ENCODE measurements around the gene ABHD1.
"Not testable (repeated sequence)": the region's sequence is repeated elsewhere in the genome, so short reads cannot be mapped to it uniquely, and the experiment has no call there.

The ABHD1 gene

GRCh38 chr2:27110603-27111352 is 12.8 kb upstream of the ABHD1 start:
- not testable (repeated sequence) for DNase-seq (ENCODE audit: low spot score)

DNA sequence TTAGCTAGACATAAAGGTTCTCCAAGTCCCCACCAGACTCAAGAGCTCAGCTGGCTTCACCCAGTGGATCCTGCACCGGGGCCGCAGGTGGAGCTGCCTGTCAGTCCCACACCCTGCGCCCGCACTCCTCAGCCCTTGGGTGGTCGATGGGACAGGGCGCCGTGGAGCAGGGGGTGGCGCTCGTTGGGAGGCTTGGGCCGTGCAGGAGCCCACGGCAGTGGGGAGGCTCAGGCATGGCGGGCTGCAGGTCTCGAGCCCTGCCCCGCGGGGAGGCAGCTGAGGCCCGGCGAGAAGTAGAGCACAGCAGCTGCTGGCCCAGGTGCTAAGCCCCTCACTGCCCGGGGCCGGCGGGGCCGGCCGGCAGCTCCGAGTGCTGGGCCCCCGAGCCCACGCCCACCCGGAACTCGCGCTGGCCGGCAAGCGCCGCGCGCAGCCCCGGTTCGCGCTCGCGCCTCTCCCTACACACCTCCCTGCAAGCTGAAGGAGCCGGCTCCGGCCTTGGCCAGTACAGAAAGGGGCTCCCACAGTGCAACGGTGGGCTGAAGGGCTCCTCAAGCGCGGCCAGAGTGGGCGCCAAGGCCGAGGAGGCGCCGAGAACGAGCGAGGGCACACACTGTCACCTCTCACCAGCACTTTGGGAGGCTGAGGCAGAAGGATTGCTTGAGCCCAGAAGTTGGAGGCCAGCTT is 12.1 kb upstream of the ABHD1 start:
- not testable (repeated sequence) for DNase-seq (ENCODE audit: low spot score)

- no peak for DNase-seq (ENCODE audit: low spot score)
These were observed 8.1 kb upstream of the ABHD1 start for GRCh38 chr2:27115519-27115918.

DNA sequence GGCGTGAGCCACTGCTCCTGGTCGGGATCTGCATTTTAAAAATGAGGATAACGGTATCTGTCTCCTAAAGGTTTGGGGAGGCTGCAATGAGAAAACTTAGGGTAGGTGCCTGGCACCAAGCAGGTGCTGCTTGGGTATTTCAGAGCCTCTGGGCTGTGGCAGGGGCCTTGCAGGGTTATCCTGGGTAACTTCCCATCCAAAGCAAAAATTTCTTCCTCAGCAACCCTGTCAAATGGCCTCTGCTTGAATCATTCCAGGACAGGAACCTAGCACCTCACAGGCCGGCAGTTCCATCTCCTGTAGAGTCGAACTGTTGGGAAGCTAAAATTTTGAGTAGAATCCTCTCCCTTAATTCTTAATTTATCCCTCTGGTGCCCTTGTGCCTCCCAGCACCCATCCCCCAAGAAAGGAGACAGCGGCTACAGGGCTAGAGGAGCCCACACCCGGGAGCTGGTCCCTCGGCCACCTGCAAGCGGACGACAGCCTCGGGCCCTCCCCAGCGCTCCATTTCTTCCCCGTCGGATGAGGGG is 5.6 kb upstream of the ABHD1 start:
- DNase-seq (ENCODE audit: low spot score), result no peak

- DNase-seq (ENCODE audit: low spot score), result no peak
These were observed 4.9 kb upstream of the ABHD1 start, which contains the start of gene CGREF1 for GRCh38 chr2:27118525-27119329. Gene CGREF1, minus strand, starts transcription at chr2:27119128. Its CDS starts 14,762 bp downstream, at chr2:27104366.

DNA sequence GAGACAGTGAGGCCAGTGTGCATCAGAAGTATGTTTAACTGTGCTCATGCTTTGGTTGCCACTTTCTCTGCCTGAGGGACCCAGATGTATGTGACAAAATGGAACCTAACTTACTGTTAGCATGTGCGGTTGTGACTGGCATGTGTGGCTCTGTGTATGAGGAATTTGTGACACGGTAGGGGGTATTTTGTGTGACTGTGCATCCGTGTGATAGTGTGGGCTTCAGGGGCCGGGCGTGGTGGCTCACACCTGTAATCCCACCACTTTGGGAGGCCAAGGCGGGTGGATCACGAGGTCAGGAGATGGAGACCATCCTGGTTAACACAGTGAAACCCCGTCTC is 4.3 kb upstream of the ABHD1 start:
- DNase-seq (ENCODE audit: low spot score), result not testable (repeated sequence)

DNA sequence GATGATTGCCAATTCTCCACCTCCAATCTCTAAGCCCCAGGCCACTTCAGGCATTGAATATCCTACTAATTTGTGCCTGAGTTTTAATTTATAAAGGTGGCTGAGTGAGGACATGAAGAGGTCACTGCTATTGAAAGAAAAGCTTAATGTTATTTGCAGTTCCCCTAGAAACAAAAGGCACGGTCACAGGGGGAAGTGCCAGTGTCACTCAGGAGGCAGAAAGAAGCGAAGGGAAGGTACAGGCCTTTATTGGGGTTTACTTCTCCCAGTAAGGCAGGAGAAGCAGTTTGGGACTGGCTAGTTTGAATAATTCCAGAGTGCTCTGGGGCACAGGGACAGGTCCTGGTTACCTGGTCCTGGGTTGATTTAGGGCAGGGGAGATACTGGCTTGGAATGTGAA is 1.7 kb upstream of the ABHD1 start:
- no peak for DNase-seq (ENCODE audit: low spot score)

DNA sequence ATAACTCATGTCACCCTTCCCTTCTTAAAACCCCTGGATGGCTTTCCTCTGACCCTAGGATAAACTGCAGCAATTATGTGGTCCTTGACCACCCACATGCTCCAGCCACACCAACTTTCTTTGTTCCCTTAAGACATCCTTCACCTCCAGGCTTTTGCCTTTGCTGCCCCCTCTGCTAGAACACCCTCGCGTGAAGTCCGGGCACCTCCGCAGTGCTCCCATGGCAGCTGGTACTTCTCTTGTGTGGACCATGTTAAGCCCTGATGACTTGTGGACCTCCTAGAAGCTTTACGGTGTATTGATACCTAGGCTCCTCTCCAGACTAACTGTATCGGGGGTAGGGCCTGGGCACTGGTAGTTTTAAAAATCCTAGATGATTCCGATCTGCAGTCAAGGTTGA is 824 bp upstream of the ABHD1 start:
- DNase-seq (ENCODE audit: low spot score), result no peak

DNA sequence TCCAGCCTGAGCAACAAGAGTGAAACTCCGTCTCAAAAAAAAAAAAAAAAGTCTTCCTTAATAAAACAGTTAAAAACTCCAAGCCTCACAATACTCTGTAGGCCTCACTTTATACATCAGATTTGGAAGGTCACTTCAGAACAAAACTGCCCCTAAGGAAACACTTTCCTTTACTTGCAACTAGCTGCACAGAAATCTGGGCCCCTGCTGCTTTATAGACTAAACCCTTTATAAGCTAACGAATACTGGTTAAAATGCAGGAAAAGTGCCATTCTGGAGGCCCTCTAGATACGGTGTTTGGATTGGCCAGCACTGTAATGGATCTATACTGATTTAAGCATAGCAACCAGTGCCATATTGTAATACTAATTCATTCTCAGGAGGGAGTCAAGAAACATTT is 1.5 kb downstream of the ABHD1 start:
- no peak for DNase-seq (ENCODE audit: low spot score)

GRCh38 chr2:27126252-27126710 is 2.7 kb downstream of the ABHD1 start:
- DNase-seq (ENCODE audit: low spot score), result no peak

- no peak for DNase-seq (ENCODE audit: low spot score)
These were observed 4.5 kb downstream of the ABHD1 start for GRCh38 chr2:27127883-27128667.

GRCh38 chr2:27128668-27129571 is 5.3 kb downstream of the ABHD1 start:
- no peak for DNase-seq (ENCODE audit: low spot score)

DNA sequence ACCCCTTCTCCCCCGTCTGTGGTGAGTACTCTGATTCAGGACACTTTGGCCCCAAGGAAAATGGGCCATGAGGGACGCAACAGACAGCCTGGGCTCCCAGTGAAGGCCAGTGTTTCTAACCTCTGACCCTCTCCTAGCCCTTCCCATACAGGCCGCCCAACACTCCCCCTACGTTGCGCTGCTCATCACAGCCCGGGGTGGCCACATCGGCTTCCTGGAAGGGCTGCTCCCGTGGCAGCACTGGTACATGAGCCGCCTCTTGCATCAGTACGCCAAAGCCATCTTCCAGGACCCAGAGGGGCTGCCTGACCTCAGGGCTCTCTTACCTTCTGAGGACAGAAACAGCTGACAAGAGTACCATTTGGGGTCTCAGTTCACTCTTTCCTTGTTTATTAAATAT is 6.8 kb downstream of the ABHD1 start:
- no peak for DNase-seq (ENCODE audit: low spot score)

DNA sequence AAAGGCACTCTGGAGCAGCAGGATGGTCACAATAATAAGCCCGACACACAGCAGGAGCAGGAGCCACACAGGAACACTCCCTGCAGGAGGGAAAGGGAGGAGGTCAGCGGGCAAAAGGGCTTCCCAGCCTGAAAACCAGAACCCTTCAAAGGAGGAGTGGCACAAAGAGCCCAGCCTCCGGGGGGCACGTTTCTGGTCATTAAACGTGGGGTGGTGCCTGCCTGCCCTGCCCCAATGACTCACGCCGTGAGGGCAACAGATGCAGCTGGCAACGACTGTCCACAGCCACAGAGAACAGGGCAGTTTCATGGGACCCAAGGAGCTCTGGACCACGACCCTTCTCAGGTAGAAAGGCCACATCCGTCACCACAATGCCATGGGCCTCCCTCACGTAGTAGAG is 7.8 kb downstream of the ABHD1 start:
- no peak for DNase-seq (ENCODE audit: low spot score)

DNA sequence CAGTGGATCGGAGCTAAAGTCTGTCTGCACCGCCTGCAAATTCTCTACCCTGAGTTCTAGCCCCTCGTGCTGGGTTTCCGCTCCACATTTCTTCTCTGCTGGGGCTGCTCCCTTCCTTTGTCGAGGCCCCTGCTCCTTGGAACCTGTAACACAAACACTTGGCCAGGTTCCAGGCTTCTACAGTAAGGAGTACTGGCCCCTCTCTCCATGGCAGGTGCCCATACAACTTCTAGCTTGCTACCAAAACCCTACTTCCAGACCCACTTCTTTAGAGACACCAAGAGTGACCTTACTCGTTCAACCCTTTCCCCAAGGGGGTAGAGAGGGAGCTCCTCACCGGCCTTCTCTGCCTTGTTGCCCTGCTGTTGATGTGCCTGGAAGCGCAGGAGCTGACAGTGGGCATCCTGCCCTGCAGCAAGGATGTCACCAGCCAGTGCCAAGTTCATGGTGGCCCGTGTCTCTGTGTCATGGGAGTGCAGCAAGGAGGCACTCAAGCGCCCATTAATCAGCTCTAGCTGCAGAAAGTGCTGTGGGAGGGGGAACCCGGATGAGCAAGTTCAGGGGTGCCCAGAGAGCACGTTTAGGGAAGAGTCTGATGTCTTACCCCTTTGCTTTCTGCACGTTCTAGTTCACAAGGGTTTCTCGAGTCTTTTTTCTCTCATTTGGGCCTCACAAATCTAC is 9.7 kb downstream of the ABHD1 start:
- no peak for DNase-seq (ENCODE audit: low spot score)

GRCh38 chr2:27133905-27134780 is 10.5 kb downstream of the ABHD1 start, which contains the start of gene PREB:
Gene PREB, minus strand, starts transcription at chr2:27134636. Its CDS starts 215 bp downstream, at chr2:27134421.
- peak; percentile 94 for DNase-seq (ENCODE audit: low spot score)

- DNase-seq (ENCODE audit: low spot score), result peak; percentile 26
These were observed 11.3 kb downstream of the ABHD1 start for GRCh38 chr2:27134781-27135477.

DNA sequence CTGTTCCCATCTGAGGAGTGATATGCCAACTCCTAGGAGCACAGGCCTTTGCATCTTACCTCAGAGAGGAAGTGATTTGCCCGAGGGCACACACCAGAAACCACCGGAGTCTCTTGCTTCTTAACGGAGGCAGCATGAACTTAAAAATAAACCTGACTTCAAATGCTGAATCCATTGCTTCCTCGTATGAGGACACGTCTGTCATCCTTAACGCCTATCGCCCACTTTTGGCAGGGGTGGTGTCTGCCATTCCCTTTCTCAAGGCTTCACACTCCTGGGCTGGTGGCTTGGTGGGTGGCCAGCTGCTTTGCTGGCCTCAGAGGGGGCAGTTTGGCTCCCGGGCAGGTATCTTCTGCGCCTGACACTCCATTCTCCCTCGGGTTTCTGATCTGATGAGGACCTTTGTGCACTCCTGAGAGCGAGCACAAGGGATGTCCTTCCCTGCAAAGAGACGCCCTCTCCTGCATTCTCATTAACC is 11.9 kb downstream of the ABHD1 start:
- DNase-seq (ENCODE audit: low spot score), result no peak

Measured in pons (tissue), 1 donor.